OCI-LY7 (cell line): ENCODE data around the gene HPSE. TPM values are rescaled to one million over a fixed set of nuclear protein-coding genes. Genes with fewer than 3 reads are reported as not detected.
A peak's percentile ranks its signal among the peaks of the same experiment; 100 is the strongest.

Experiments
- Bru-seq: library from RNA; stranded (reverse); fragments of 400-500 nt; gene quantifications from one replicate; lab custom pipeline; 2021; lab: Mats Ljungman, UMichigan
- BruChase-seq, 2 experiments: library from RNA; stranded (reverse); fragments of 400-500 nt; gene quantifications; one replicate each; lab custom pipeline; 2021; lab: Mats Ljungman, UMichigan
- BruUV-seq: library from RNA; stranded (reverse); fragments of 400-500 nt; replicated peaks from 2 replicates; lab custom pipeline; 2021; lab: Mats Ljungman, UMichigan
- CTCF ChIA-PET: fragments of 300-600 bp; sonication (Branson Sonifier 250); formaldehyde crosslinking; loops from one replicate; lab custom pipeline; 2022; ENCODE audit warnings: antibody characterized with exemption; ENCODE audit not compliant: unreplicated experiment; lab: Charles Lee
- POLR2A ChIA-PET: fragments of 300-600 bp; sonication (Branson Sonifier 250); formaldehyde crosslinking; loops from one replicate; lab custom pipeline; 2022; ENCODE audit warnings: antibody characterized with exemption; lab: Charles Lee
- DNase-seq: peaks from one replicate; pipeline ENCODE4 v3.0.0-alpha.2; 2015; ENCODE audit warnings: low spot score
- H2AFZ ChIP-seq: fragments of 200-600 bp; sonication (generic), shearing (Covaris generic); 2 replicates; pipeline ENCODE4 v1.6.1; 2014; ENCODE audit warnings: mild to moderate bottlenecking, antibody characterized with exemption, low read length, moderate library complexity
- H3K27ac ChIP-seq: fragments of 200-600 bp; sonication (generic); 2 replicates; pipeline ENCODE4 v1.5.1; 2014; ENCODE audit warnings: mixed run types, low read depth, mild to moderate bottlenecking, moderate library complexity, low read length, inconsistent platforms; ENCODE audit not compliant: poor library complexity, severe bottlenecking
- H3K36me3 ChIP-seq: fragments of 200-600 bp; sonication (generic); 2 replicates; pipeline ENCODE4 v1.6.1; 2014; ENCODE audit warnings: mild to moderate bottlenecking, antibody characterized with exemption, low read length, moderate library complexity, mixed read lengths; ENCODE audit not compliant: insufficient read depth
- H3K4me1 ChIP-seq: fragments of 200-600 bp; sonication (generic); 2 replicates; pipeline ENCODE4 v1.5.1; 2014; ENCODE audit warnings: mild to moderate bottlenecking, low read length; ENCODE audit not compliant: insufficient read depth, poor library complexity, severe bottlenecking
- H3K4me2 ChIP-seq: fragments of 200-600 bp; sonication (generic); 2 replicates; pipeline ENCODE4 v1.6.1; 2014; ENCODE audit warnings: mild to moderate bottlenecking, low read length
- H3K4me3 ChIP-seq: fragments of 200-600 bp; sonication (generic); 2 replicates; pipeline ENCODE4 v1.5.1; 2014; ENCODE audit warnings: mild to moderate bottlenecking, low read depth, low read length; ENCODE audit not compliant: poor library complexity, severe bottlenecking
- H3K79me2 ChIP-seq: fragments of 200-600 bp; sonication (generic); 2 replicates; pipeline ENCODE4 v1.6.1; 2016; ENCODE audit warnings: low read depth, mild to moderate bottlenecking, low read length, moderate library complexity, mixed read lengths; ENCODE audit not compliant: insufficient read depth
- H3K9me2 ChIP-seq: fragments of 200-600 bp; sonication (generic); 2 replicates; pipeline ENCODE4 v1.6.1; 2016; ENCODE audit warnings: mild to moderate bottlenecking, low read length, mixed read lengths; ENCODE audit not compliant: insufficient read depth
- H3K9me3 ChIP-seq: fragments of 200-600 bp; sonication (generic); 2 replicates; pipeline ENCODE4 v1.6.1; 2014; ENCODE audit warnings: mild to moderate bottlenecking, mixed run types, low read length, mixed read lengths
- H4K20me1 ChIP-seq: fragments of 200-600 bp; sonication (generic); 2 replicates; pipeline ENCODE4 v1.6.1; 2014; ENCODE audit warnings: mild to moderate bottlenecking, antibody characterized with exemption, low read length, moderate library complexity, mixed read lengths; ENCODE audit not compliant: insufficient read depth
- EZH2phosphoT487 ChIP-seq: fragments of 200-600 bp; sonication (generic); IDR thresholded peaks from 2 replicates; pipeline ENCODE4 v1.6.1; 2018; ENCODE audit warnings: low read depth, borderline replicate concordance, mild to moderate bottlenecking, mixed run types, antibody characterized with exemption, low read length, moderate library complexity, mixed read lengths
- intact Hi-C: fragments of 100-400 bp; cut with micrococcal nuclease; formaldehyde crosslinking; loops from one replicate; pipeline ENCODE4 v1.10.0; 2022; ENCODE audit not compliant: unreplicated experiment
- long read RNA-seq: library from polyadenylated mRNA; stranded (forward); transcript quantifications from one replicate; pipeline ENCODE4 v2.0.0, GENCODE V29; 2022
- total RNA-seq, 2 experiments: library from RNA; depleted of rRNA in 1 of 2; stranded (reverse); fragments of >200 nt in 1 of 2; shearing (Covaris generic) in 1 of 2; gene quantifications; 2 replicates each; pipeline ENCODE4 v1.2.3, GENCODE V29; 2014 to 2022
- TF ChIP-seq, protein P1 (sequence below): fragments of 200-600 bp; sonication (generic); conservative IDR thresholded peaks from 2 replicates; pipeline ENCODE4 v1.5.1; 2014; ENCODE audit warnings: mild to moderate bottlenecking, antibody characterized with exemption, low read length, moderate library complexity, mixed read lengths

HPSE gene
- total RNA-seq (2014; rRNA removed; shearing (Covaris generic)) = 1.8 and 3.1 TPM in 2 replicates
- total RNA-seq (2022) = 2.4 and 3.0 TPM in 2 replicates
- Bru-seq, nascent RNA = percentile 43 among the genes with signal in this experiment
- percentile 38 among the genes with signal in this experiment for BruChase-seq, experiment 1, labeled RNA remaining after a 6-hour chase
- percentile 43 among the genes with signal in this experiment for BruChase-seq, experiment 2, labeled RNA remaining after a 2-hour chase
- long read RNA-seq, full-length matches to known transcripts = 3 of 5 reads
- long read RNA-seq, partial matches to known transcripts = 1 of 5 reads
- long read RNA-seq, other reads (novel, unspliced or antisense) = 1 of 5 reads

DNA sequence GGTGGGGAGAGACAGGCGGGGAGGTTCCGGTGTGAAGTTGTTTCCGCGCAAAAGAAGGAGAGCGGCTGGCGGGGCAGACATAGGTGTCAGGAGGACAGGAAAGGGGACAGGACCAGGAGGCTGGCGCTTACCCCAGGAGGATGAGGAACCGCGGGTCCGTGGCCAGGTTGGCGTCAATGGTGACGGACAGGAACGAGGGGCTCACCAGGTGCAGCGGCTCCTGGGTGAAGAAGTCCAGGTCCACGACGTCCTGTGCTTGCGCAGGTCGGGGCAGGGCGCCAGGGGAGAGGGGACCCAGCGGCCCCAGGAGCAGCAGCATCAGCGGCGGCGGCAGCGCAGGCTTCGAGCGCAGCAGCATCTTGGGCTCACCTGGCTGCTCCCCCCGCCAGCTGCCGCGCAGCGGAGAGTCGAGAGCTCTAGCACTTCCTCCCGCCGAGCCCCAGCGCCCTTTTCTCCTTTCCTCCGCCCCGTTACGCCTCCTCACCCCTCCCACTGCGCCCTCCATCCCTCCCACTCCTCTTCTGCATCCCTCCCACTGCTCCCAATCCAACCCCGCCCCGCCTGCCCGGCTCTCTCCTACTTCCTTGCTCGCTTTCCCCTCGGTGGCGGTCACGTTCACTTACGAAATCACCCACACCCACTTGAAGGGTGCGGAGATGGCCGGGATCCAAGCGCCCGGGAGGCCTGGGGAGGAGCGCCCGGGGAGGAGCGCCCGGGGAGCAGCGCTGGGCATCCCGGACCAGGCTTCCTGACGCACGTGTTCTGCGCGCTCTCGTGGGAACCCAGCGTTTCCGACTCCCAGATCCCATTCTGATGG, at the start of gene HPSE:
Gene HPSE, minus strand, starts transcription at position 424 of the 817 bp plus-strand sequence. Its CDS starts 66 bp downstream, at position 358.
- Histone ChIP-seq H3K9me3 (no peaks in the 10 kb centered on the region), H3K36me3 (no peaks in the 10 kb centered on the region), H3K4me1 (peaks cover 16% of the 10 kb centered on the region), H2AFZ (peak within 1 kb of the TSS; percentile 72), H3K79me2 (no peaks in the 10 kb centered on the region), H3K4me3 (peak within 1 kb of the TSS; percentile 64), H3K4me2 (peak within 1 kb of the TSS; percentile 71), H3K27ac (no peak within 1 kb of the TSS), H4K20me1 (no peaks in the 10 kb centered on the region), H3K9me2 (no peaks in the 10 kb centered on the region)
- TF ChIP-seq, protein P1, sequence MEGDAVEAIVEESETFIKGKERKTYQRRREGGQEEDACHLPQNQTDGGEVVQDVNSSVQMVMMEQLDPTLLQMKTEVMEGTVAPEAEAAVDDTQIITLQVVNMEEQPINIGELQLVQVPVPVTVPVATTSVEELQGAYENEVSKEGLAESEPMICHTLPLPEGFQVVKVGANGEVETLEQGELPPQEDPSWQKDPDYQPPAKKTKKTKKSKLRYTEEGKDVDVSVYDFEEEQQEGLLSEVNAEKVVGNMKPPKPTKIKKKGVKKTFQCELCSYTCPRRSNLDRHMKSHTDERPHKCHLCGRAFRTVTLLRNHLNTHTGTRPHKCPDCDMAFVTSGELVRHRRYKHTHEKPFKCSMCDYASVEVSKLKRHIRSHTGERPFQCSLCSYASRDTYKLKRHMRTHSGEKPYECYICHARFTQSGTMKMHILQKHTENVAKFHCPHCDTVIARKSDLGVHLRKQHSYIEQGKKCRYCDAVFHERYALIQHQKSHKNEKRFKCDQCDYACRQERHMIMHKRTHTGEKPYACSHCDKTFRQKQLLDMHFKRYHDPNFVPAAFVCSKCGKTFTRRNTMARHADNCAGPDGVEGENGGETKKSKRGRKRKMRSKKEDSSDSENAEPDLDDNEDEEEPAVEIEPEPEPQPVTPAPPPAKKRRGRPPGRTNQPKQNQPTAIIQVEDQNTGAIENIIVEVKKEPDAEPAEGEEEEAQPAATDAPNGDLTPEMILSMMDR = no peak
- no peak for TF ChIP-seq EZH2phosphoT487
- intact Hi-C loops = no loop called here
- ChIA-PET CTCF (no interaction called here), POLR2A (interaction anchor here (0.7 to 1.0 kb wide), 2 partner anchors 12 to 94 kb away, joined by 3 read pairs; no protein-coding TSS in a partner anchor)
- BruUV-seq = no TSS peak
- DNase-seq = peak; percentile 72

DNA sequence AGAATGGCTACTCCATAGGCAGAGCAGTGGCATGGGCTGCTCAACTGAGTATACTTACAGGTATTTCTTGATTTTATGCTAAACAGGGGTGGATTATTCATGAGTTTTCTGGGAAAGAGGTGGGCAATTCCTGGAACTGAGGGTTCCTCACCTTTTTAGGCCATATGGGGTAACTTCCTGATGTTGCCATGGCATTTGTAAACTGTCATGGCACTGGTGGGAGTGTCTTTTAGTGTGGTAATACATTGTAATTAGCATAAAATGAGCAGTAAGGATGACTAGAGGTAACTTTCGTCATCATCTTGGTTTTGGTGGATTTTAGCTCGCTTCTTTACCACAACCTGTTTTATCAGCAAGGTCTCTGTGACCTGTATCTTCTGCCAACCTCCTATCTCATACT, 48.2 kb upstream of the HPSE start:
- no peaks in the 10 kb centered on the region for H3K79me2 ChIP-seq

More for the DNA sequence above, 48.2 kb upstream of the HPSE start:
- Histone ChIP-seq H3K4me1 (peaks cover 9% of the 10 kb centered on the region), H3K9me2 (no peaks in the 10 kb centered on the region), H4K20me1 (no peaks in the 10 kb centered on the region), H2AFZ (no peak overlapping the region), H3K4me3 (no peak overlapping the region), H3K9me3 (peaks cover 31% of the 10 kb centered on the region), H3K27ac (no peak overlapping the region), H3K4me2 (no peak overlapping the region), H3K36me3 (no peaks in the 10 kb centered on the region; the same call in 1 of the 2 replicates)
- TF ChIP-seq, protein P1 = no peak
- DNase-seq = no peak
- ChIA-PET POLR2A (no interaction called here), CTCF (no interaction called here)
- intact Hi-C loops = no loop called here
- no TSS peak for BruUV-seq
